Suprapubic skin (tissue), 3 donors: ENCODE results near the gene GRIK4.
A peak's percentile ranks its signal among the peaks of the same experiment; 100 is the strongest.

ENCODE experiments used
- CTCF ChIP-seq, 2 donors: fragments of 200-600 bp in 1 of 2; fragments of 450-650 bp in 1 of 2; sonication (generic) in 1 of 2; IDR thresholded peaks; one replicate each; pipeline ENCODE4 v1.5.1; 2016 to 2019; ENCODE audit warnings: antibody characterized with exemption in 2 of 2, mild to moderate bottlenecking in 1 of 2, moderate library complexity in 1 of 2
- POLR2AphosphoS5 ChIP-seq, 3 donors: sonication (generic); formaldehyde crosslinking; IDR thresholded peaks; one replicate each; pipeline ENCODE4 v1.6.1; 2017; ENCODE audit warnings: antibody characterized with exemption in 3 of 3

- TF ChIP-seq CTCF (IDR thresholded peaks at IDR 0.05) = no peak
- peak in 1 of 3 donors; percentile 13 for TF ChIP-seq POLR2AphosphoS5 (IDR thresholded peaks at IDR 0.05)
These were observed 382.8 kb downstream of the GRIK4 start for GRCh38 chr11:120894202-120894985.
